MM.1S (cell line): ENCODE measurements around the gene WWC2.

Experiments used
- EZH2 ChIP-seq: fragments of 300-600 bp; sonication (generic); optimal IDR thresholded peaks from 2 replicates; pipeline ENCODE3; 2017; ENCODE audit warnings: low read depth, mild to moderate bottlenecking, antibody characterized with exemption, low read length, mixed read lengths
- EZH2phosphoT487 ChIP-seq: fragments of 300-600 bp; sonication (generic); IDR thresholded peaks from 2 replicates; pipeline ENCODE4 v1.6.1; 2018; ENCODE audit warnings: antibody characterized with exemption, low read length
- TF ChIP-seq, protein P1 (sequence below): fragments of 300-600 bp; sonication (generic); IDR thresholded peaks from 2 replicates; pipeline ENCODE4 v1.5.1; 2016; ENCODE audit warnings: antibody characterized with exemption, low read length, mixed read lengths

DNA sequence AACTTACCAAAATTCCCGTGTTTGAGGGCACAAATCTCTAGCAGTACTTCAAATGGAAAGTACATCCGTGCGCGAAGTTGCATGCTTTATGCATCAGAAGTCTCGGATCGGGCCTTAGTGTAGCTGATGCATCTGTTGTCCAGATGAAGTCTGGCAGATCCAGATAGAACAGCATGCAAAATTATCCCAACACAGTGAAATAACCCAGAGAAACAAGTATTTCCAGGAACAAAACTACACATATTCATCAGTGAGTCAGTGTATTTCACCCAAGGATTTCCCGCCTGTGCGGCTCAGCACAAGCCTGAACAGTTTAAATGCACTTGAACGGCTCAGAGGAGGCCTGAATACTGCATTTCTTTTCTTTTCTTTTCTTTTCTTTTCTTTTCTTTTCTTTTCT is 250.6 kb downstream of the WWC2 start:
- TF ChIP-seq EZH2 = no peak
- TF ChIP-seq, protein P1, sequence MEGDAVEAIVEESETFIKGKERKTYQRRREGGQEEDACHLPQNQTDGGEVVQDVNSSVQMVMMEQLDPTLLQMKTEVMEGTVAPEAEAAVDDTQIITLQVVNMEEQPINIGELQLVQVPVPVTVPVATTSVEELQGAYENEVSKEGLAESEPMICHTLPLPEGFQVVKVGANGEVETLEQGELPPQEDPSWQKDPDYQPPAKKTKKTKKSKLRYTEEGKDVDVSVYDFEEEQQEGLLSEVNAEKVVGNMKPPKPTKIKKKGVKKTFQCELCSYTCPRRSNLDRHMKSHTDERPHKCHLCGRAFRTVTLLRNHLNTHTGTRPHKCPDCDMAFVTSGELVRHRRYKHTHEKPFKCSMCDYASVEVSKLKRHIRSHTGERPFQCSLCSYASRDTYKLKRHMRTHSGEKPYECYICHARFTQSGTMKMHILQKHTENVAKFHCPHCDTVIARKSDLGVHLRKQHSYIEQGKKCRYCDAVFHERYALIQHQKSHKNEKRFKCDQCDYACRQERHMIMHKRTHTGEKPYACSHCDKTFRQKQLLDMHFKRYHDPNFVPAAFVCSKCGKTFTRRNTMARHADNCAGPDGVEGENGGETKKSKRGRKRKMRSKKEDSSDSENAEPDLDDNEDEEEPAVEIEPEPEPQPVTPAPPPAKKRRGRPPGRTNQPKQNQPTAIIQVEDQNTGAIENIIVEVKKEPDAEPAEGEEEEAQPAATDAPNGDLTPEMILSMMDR = no peak
- no peak for TF ChIP-seq EZH2phosphoT487
